Keratinocyte (primary cell): ENCODE results near the gene MNAT1. TPM values are rescaled to one million over a fixed set of nuclear protein-coding genes. Genes with fewer than 3 reads are reported as not detected.
A peak's percentile ranks its signal among the peaks of the same experiment; 100 is the strongest.

Experiments used
- DNase-seq: peaks from one replicate; pipeline ENCODE4 v3.0.0-alpha.2; 2011; ENCODE audit warnings: low read depth, missing footprints, low spot score
- FAIRE-seq: peaks from 2 replicates; lab custom pipeline; 2011; peaks lifted over from hg19 to GRCh38; lab: Jason Lieb, UNC
- H2AFZ ChIP-seq: 2 replicates; pipeline ENCODE4 v1.6.0; 2012; ENCODE audit warnings: low read length, control low read depth, inconsistent platforms; ENCODE audit not compliant: control insufficient read depth
- H3K27ac ChIP-seq: 2 replicates; pipeline ENCODE4 v1.5.1; 2011; ENCODE audit warnings: low read length; ENCODE audit not compliant: control insufficient read depth, insufficient read depth
- H3K27me3 ChIP-seq: 3 replicates; pipeline ENCODE4 v1.6.0; 2011; ENCODE audit warnings: low read length; ENCODE audit not compliant: control insufficient read depth, insufficient read depth; ENCODE audit errors: extremely low read depth
- H3K36me3 ChIP-seq, 2 experiments: 2 replicates in 1 of 2; 3 replicates in 1 of 2; pipeline ENCODE4 v1.5.1; 2011; ENCODE audit warnings: low read length in 2 of 2, mild to moderate bottlenecking in 1 of 2; ENCODE audit not compliant: control insufficient read depth in 2 of 2, insufficient read depth in 2 of 2; ENCODE audit errors: extremely low read depth in 1 of 2
- H3K4me1 ChIP-seq: 3 replicates; pipeline ENCODE4 v1.5.1; 2011; ENCODE audit warnings: low read length; ENCODE audit not compliant: control insufficient read depth, insufficient read depth; ENCODE audit errors: extremely low read depth
- H3K4me2 ChIP-seq: 3 replicates; pipeline ENCODE4 v1.6.0; 2011; ENCODE audit warnings: low read depth, low read length; ENCODE audit not compliant: control insufficient read depth, insufficient read depth; ENCODE audit errors: extremely low read depth
- H3K4me3 ChIP-seq, 3 experiments: fragments of 200-600 bp in 1 of 3; sonication (generic) in 1 of 3; 2 replicates in 2 of 3; 3 replicates in 1 of 3; pipeline ENCODE4 v1.5.1; 2011 to 2016; ENCODE audit warnings: low read length in 3 of 3, mild to moderate bottlenecking in 3 of 3, control low read depth in 2 of 3, inconsistent platforms in 1 of 3, low read depth in 1 of 3, mixed read lengths in 1 of 3, mixed run types in 1 of 3, moderate library complexity in 1 of 3; ENCODE audit not compliant: control insufficient read depth in 2 of 3, insufficient read depth in 2 of 3; ENCODE audit errors: extremely low read depth in 1 of 3
- H3K79me2 ChIP-seq: 2 replicates; pipeline ENCODE4 v1.6.0; 2012; ENCODE audit warnings: low read length; ENCODE audit not compliant: control insufficient read depth, insufficient read depth
- H3K9ac ChIP-seq: 3 replicates; pipeline ENCODE4 v1.6.0; 2011; ENCODE audit warnings: low read length; ENCODE audit not compliant: control insufficient read depth, insufficient read depth; ENCODE audit errors: extremely low read depth
- H3K9me1 ChIP-seq: 3 replicates; pipeline ENCODE4 v1.6.0; 2011; ENCODE audit warnings: low read length; ENCODE audit not compliant: control insufficient read depth, insufficient read depth; ENCODE audit errors: extremely low read depth
- H3K9me3 ChIP-seq: 2 replicates; pipeline ENCODE4 v1.5.1; 2012; ENCODE audit warnings: low read depth, low read length; ENCODE audit not compliant: control insufficient read depth
- H4K20me1 ChIP-seq: 3 replicates; pipeline ENCODE4 v1.6.0; 2011; ENCODE audit warnings: low read length; ENCODE audit not compliant: control insufficient read depth, insufficient read depth; ENCODE audit errors: extremely low read depth
- CTCF ChIP-seq, 3 experiments: IDR thresholded peaks in 1 of 3; conservative IDR thresholded peaks in 1 of 3; optimal IDR thresholded peaks in 1 of 3; 2 replicates in 2 of 3; 3 replicates in 1 of 3; pipeline versions ENCODE3 to v1.5.1; 2011; ENCODE audit warnings: low read length in 3 of 3, mild to moderate bottlenecking in 3 of 3, moderate library complexity in 2 of 3, control low read depth in 1 of 3, inconsistent platforms in 1 of 3; ENCODE audit not compliant: insufficient read depth in 2 of 3; ENCODE audit errors: extremely low read depth in 1 of 3
- EZH2 ChIP-seq: IDR thresholded peaks from one replicate; pipeline ENCODE4 v1.6.1; 2012; ENCODE audit warnings: inconsistent platforms, mild to moderate bottlenecking, low read length, moderate library complexity
- dilution Hi-C: fragments of 300-500 bp; cut with MboI; formaldehyde crosslinking; loops from one replicate; pipeline ENCODE4 v1.7.0; 2020; ENCODE audit warnings: low sequenced_read_pairs; ENCODE audit not compliant: extremely low pct_ligation_motif_present
- polyA plus RNA-seq, 5 experiments: library from polyadenylated mRNA; depleted of rRNA in 3 of 5; stranded (reverse) in 3 of 5; stranded (forward) in 1 of 5; unstranded in 1 of 5; fragments of >200 nt; gene quantifications; 1 replicate in 1 of 5; 2 replicates in 3 of 5; 3 replicates in 1 of 5; pipeline versions ENCODE4 v1.2.1 to v1.2.3, GENCODE V29; 2011 to 2012; ENCODE audit warnings: missing spikeins in 2 of 5, low read depth in 1 of 5, low replicate concordance in 1 of 5

The MNAT1 gene
- polyA plus RNA-seq, 1 donor (not counting 4 experiments of a cell fraction or from before 2014, with no cell fraction given): 79.5 TPM

DNA sequence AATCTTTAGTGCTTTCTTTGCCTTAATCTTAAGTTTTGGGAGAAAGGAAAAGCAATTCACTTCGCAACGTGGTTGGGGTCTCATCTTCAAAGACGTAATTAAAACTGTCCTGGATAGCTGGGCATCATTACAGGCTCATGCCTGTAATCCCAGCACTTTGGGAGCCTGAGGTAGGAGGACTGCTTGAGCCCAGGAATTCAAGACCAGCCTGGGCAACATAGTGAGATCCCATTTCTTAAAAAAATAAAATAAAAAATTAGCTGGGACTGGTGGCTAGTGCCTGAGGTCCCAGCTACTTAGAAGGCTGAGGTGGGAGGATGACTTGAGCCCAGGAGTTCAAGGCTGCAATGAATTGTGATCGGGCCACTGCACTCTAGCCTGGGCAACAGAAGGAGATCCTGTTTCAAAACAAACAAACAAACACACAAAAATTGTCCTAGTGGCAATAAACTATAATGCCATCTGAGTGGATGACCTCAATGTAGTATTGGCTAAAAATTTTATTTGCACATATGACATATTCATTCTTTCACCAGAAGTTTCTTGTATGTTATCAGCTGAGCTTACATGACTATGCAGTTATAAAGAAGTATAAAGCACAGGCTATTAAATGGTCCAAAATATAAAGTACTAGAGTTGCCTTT is 1.6 kb upstream of the MNAT1 start:
- dilution Hi-C loops: no loop called here
- Histone ChIP-seq H2AFZ (no peak overlapping the region), H3K4me3 (no peak overlapping the region), H3K9ac (no peak overlapping the region), H3K36me3 (no peaks in the 10 kb centered on the region), H3K4me2 (no peak overlapping the region), H3K27ac (no peak overlapping the region), H3K27me3 (peaks cover 3% of the 10 kb centered on the region), H3K9me1 (no peaks in the 10 kb centered on the region), H3K79me2 (peaks cover 31% of the 10 kb centered on the region), H4K20me1 (no peaks in the 10 kb centered on the region), H3K9me3 (no peaks in the 10 kb centered on the region), H3K4me1 (no peaks in the 10 kb centered on the region)
- no peak for TF ChIP-seq EZH2
- TF ChIP-seq CTCF (optimal IDR thresholded peaks at IDR 0.05 in 1 of 3, IDR thresholded peaks at IDR 0.05 in 1 of 3, conservative IDR thresholded peaks at IDR 0.05 in 1 of 3; ENCODE audit: extremely low read depth in 1 of 3, insufficient read depth in 2 of 3, low read length in 3 of 3): no peak
- no peak for DNase-seq
- FAIRE-seq: no peak

- Histone ChIP-seq H3K9me1 (no peaks in the 10 kb centered on the region), H3K27ac (peak overlapping the region; percentile 69), H3K9me3 (no peaks in the 10 kb centered on the region), H3K36me3 (no peaks in the 10 kb centered on the region), H4K20me1 (no peaks in the 10 kb centered on the region), H3K4me3 (peak overlapping the region; percentile 73 to 83 (median 77)), H3K9ac (peak overlapping the region; percentile 83), H3K27me3 (peaks cover 3% of the 10 kb centered on the region), H2AFZ (peak overlapping the region; percentile 82), H3K4me1 (no peaks in the 10 kb centered on the region), H3K79me2 (peaks cover 56% of the 10 kb centered on the region), H3K4me2 (peak overlapping the region; percentile 89)
- dilution Hi-C loops: no loop called here
- DNase-seq (no peak), FAIRE-seq (peak; percentile 68)
- TF ChIP-seq CTCF (optimal IDR thresholded peaks at IDR 0.05 in 1 of 3, IDR thresholded peaks at IDR 0.05 in 1 of 3, conservative IDR thresholded peaks at IDR 0.05 in 1 of 3; ENCODE audit: extremely low read depth in 1 of 3, insufficient read depth in 2 of 3, low read length in 3 of 3): no peak
These were observed 855 bp downstream of the MNAT1 start for GRCh38 chr14:60735416-60735815.
